K562 (cell line): ENCODE data around the gene MUCL3. TPM values are rescaled to one million over a fixed set of nuclear protein-coding genes. Genes with fewer than 3 reads are reported as not detected.

Source experiments
- ATAC-seq: fragments of 200-7000 bp; cut with Tn5 transposase; 3 replicates; pipeline ENCODE4 v1.9.1; 2020; ENCODE audit warnings: moderate library complexity
- BruUV-seq: library from RNA; stranded (reverse); fragments of 400-500 nt; replicated peaks from 2 replicates; lab custom pipeline; 2021; lab: Mats Ljungman, UMichigan
- CTCF ChIA-PET: fragments of 300-600 bp; formaldehyde crosslinking; extraction: SDS; loops from one replicate; lab custom pipeline; 2021; ENCODE audit warnings: low intra/inter-chr PET ratio; lab: Yijun Ruan, JAX
- POLR2A ChIA-PET: fragments of 300-600, 350-650 bp; sonication (Branson Sonifier 250); formaldehyde crosslinking; extraction: SDS; loops from one replicate; lab custom pipeline; 2021; ENCODE audit warnings: antibody characterized with exemption, inconsistent platforms; lab: Yijun Ruan, JAX
- DNase-seq, 4 experiments: peaks; one replicate each; pipeline versions ENCODE4 v3.0.0 to v3.0.0-alpha.2; 2011 to 2018; ENCODE audit warnings: low spot score in 3 of 4, mixed read lengths in 3 of 4; ENCODE audit errors: extremely low read depth in 1 of 4
- FAIRE-seq: peaks from 2 replicates; lab custom pipeline; 2011; peaks lifted over from hg19 to GRCh38; lab: Jason Lieb, UNC
- H2AFZ ChIP-seq: 2 replicates; pipeline ENCODE4 v1.6.0; 2011; ENCODE audit warnings: low read depth, low read length, control low read depth, inconsistent platforms
- H3K27ac ChIP-seq: fragments of 200-600 bp; 3 replicates; pipeline ENCODE4 v1.8.0; 2011; ENCODE audit warnings: low read depth, mild to moderate bottlenecking, control low read depth, inconsistent platforms, low read length, moderate library complexity, mixed read lengths; ENCODE audit errors: extremely low read depth
- H3K27me3 ChIP-seq, 2 experiments: fragments of 300-600 bp in 1 of 2; 2 replicates in 1 of 2; 3 replicates in 1 of 2; pipeline versions ENCODE4 v1.6.0 to v1.8.0; 2011; ENCODE audit warnings: inconsistent platforms in 2 of 2, low read length in 2 of 2, mild to moderate bottlenecking in 1 of 2, mixed read lengths in 1 of 2, moderate library complexity in 1 of 2; ENCODE audit not compliant: control insufficient read depth in 2 of 2, insufficient read depth in 2 of 2
- H3K36me3 ChIP-seq: fragments of 300-600 bp; 3 replicates; pipeline ENCODE4 v1.8.0; 2011; ENCODE audit warnings: mild to moderate bottlenecking, low read length, inconsistent platforms; ENCODE audit not compliant: control insufficient read depth, insufficient read depth
- H3K4me1 ChIP-seq, 2 experiments: fragments of 200-600 bp in 1 of 2; replicated peaks in 1 of 2; 2 replicates in 1 of 2; 3 replicates in 1 of 2; pipeline versions ENCODE4 v1.5.1 to v1.8.0; 2011; ENCODE audit warnings: inconsistent platforms in 2 of 2, low read length in 2 of 2, mild to moderate bottlenecking in 1 of 2, mixed read lengths in 1 of 2, moderate library complexity in 1 of 2; ENCODE audit not compliant: control insufficient read depth in 2 of 2, insufficient read depth in 2 of 2
- H3K4me2 ChIP-seq: 2 replicates; pipeline ENCODE4 v1.6.1; 2011; ENCODE audit warnings: low read length, control low read depth, inconsistent platforms, mixed read lengths; ENCODE audit not compliant: insufficient read depth
- H3K4me3 ChIP-seq: fragments of 200-600 bp; sonication (generic), shearing (Covaris generic); 2 replicates; pipeline ENCODE4 v1.5.1; 2016; ENCODE audit warnings: control low read depth, inconsistent platforms
- H3K79me2 ChIP-seq: fragments of 200-600 bp; 3 replicates; pipeline ENCODE4 v1.8.0; 2011; ENCODE audit warnings: low read length, inconsistent platforms; ENCODE audit not compliant: control insufficient read depth, insufficient read depth
- H3K9ac ChIP-seq, 2 experiments: 2 replicates each; pipeline versions ENCODE4 v1.6.0 to v1.6.1; 2011; ENCODE audit warnings: low read depth in 2 of 2, low read length in 2 of 2, control low read depth in 1 of 2, inconsistent platforms in 1 of 2, mild to moderate bottlenecking in 1 of 2, mixed read lengths in 1 of 2; ENCODE audit not compliant: insufficient read depth in 1 of 2
- H3K9me1 ChIP-seq: one replicate; pipeline ENCODE4 v1.6.0; 2011; ENCODE audit warnings: inconsistent platforms, mild to moderate bottlenecking, low read length, moderate library complexity; ENCODE audit not compliant: control insufficient read depth, insufficient read depth
- H3K9me3 ChIP-seq: replicated peaks from 2 replicates; pipeline ENCODE4 v1.5.1; 2011; ENCODE audit warnings: low read depth, low read length, inconsistent platforms; ENCODE audit not compliant: control insufficient read depth, insufficient read depth
- H4K20me1 ChIP-seq: replicated peaks from 2 replicates; pipeline ENCODE4 v1.6.1; 2011; ENCODE audit warnings: low read length, inconsistent platforms, mixed read lengths; ENCODE audit not compliant: control insufficient read depth, insufficient read depth
- CEBPB ChIP-seq: fragments of 450-650 bp; IDR thresholded peaks from 2 replicates; pipeline ENCODE4 v1.6.1; 2016; ENCODE audit warnings: missing genetic modification characterization, missing compliant biosample characterization
- CEBPG ChIP-seq, 3 experiments: fragments of 200-800 bp in 1 of 3; sonication (Bioruptor generic) in 1 of 3; sonication (generic) in 1 of 3; formaldehyde crosslinking in 1 of 3; IDR thresholded peaks in 2 of 3; conservative IDR thresholded peaks in 1 of 3; 2 replicates each; pipeline versions ENCODE4 v1.6.1 to v1.8.0; 2016 to 2022; ENCODE audit warnings: missing compliant biosample characterization in 2 of 3, missing genetic modification characterization in 2 of 3, mild to moderate bottlenecking in 1 of 3, missing genetic modification reagents in 1 of 3
- HNRNPUL1 ChIP-seq: fragments of 200-400 bp; formaldehyde crosslinking; IDR thresholded peaks from 2 replicates; pipeline ENCODE4 v1.6.1; 2017; ENCODE audit warnings: low read length
- MECOM ChIP-seq: fragments of 250-450 bp; sonication (Bioruptor Pico); IDR thresholded peaks from 2 replicates; pipeline ENCODE4 v1.8.0; 2022; ENCODE audit warnings: inconsistent platforms
- NFIC ChIP-seq: fragments of 450-650 bp; IDR thresholded peaks from 2 replicates; pipeline ENCODE4 v1.6.1; 2017; ENCODE audit warnings: mild to moderate bottlenecking, inconsistent platforms
- PRDM10 ChIP-seq: fragments of 450-650 bp; IDR thresholded peaks from 2 replicates; pipeline ENCODE4 v1.6.1; 2018; ENCODE audit not compliant: partially characterized antibody
- RCOR1 ChIP-seq, 2 experiments: IDR thresholded peaks; 2 replicates each; pipeline ENCODE4 v1.6.1; 2012; ENCODE audit warnings: low read depth in 2 of 2, low read length in 2 of 2, borderline replicate concordance in 1 of 2, improper control_type of control experiment in 1 of 2
- ZNF280A ChIP-seq: fragments of 450-650 bp; IDR thresholded peaks from 2 replicates; pipeline ENCODE4 v1.6.1; 2018; ENCODE audit warnings: mild to moderate bottlenecking, low read depth; ENCODE audit not compliant: partially characterized antibody
- WGBS: fragments of 100-300 bp; shearing (Covaris generic); methylation state at CpG from one replicate; pipeline ENCODE4 v1.1.6; 2016; ENCODE audit warnings: low coverage, mixed read lengths; ENCODE audit not compliant: insufficient coverage; ENCODE audit errors: missing lambda C conversion rate; 5-methylcytosine and 5-hydroxymethylcytosine counted together
- in situ Hi-C: fragments of 300-500 bp; cut with MboI; formaldehyde crosslinking; loops from 4 replicates; pipeline ENCODE4 v1.15.0; 2018; ENCODE audit warnings: inconsistent platforms, mixed read lengths
- intact Hi-C: fragments of 100-400 bp; cut with micrococcal nuclease; formaldehyde crosslinking; loops from 2 replicates; pipeline ENCODE4 v1.14.2; 2022
- polyA plus RNA-seq, 8 experiments: library from polyadenylated mRNA; depleted of rRNA in 4 of 8; stranded (reverse) in 5 of 8; unstranded in 3 of 8; fragments of >200 nt; fragmentation: Nextera tagmentation in 2 of 8; fragmentation: Illumina TruSeq in 1 of 8; extraction: Ambion mirVana in 2 of 8; extraction: Trizol in 1 of 8; gene quantifications; 2 replicates each; pipeline versions ENCODE4 v1.2.1 to v1.2.3, GENCODE V29; 2011 to 2014; ENCODE audit warnings: inconsistent platforms in 1 of 8, missing spikeins in 1 of 8
- total RNA-seq, 7 experiments: library from RNA; depleted of rRNA in 6 of 7; stranded (reverse); fragments of >200 nt in 6 of 7; fragmentation: Illumina TruSeq in 2 of 7; extraction: Trizol in 2 of 7; gene quantifications; 2 replicates each; pipeline versions ENCODE4 v1.2.1 to v1.2.3, GENCODE V29; 2011 to 2021; ENCODE audit warnings: low replicate concordance in 1 of 7

Gene MUCL3
- total and polyA plus RNA-seq, 9 of the 15 experiments (the other 6 are each of a cell fraction or from before 2014, with no cell fraction given), result 0.07 TPM; not detected in 8

DNA sequence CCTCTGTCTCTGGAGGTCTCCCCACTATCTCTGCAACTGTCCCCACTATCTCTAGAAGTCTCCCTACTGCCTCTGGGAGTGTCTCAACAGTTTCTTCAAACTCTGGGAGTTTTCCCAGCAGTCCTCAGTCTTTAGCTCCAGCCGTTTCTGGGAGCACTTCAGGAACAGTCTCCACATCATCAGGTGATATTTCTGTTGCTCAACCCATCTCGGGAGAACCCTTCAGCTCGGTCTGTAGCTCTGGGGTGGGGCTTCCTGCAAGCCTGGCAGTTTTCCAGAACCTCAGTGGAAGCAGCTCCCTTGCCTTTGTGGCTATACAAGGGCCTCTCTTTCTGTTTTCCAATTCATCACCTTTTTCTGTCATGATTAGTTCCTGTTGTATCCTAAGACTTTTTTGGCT, 5.8 kb upstream of the MUCL3 start:
- no peak overlapping the region for H3K4me2 ChIP-seq
- DNase-seq, result peak; percentile 36 to 61 (median 40)
- no peaks in the 10 kb centered on the region for H3K36me3 ChIP-seq
- no peak for TF ChIP-seq MECOM (CRISPR knock-in tag)
- no peak for TF ChIP-seq CEBPG (CRISPR knock-in tag; IDR thresholded peaks at IDR 0.05)
- 0 out of 4 replicates have a peak, but pooled peaks of 1 of the 2 experiments have one; percentile 37 for TF ChIP-seq CEBPG (tag; conservative IDR thresholded peaks at IDR 0.05 in 1 of 2, IDR thresholded peaks at IDR 0.05 in 1 of 2)
- peak; percentile 81 for TF ChIP-seq CEBPB (tag)
- no peak for TF ChIP-seq ZNF280A
- TF ChIP-seq RCOR1 (IDR thresholded peaks at IDR 0.05; ENCODE audit: borderline replicate concordance in 1 of 2, low read depth in 2 of 2, low read length in 2 of 2), result 0 out of 4 replicates have a peak, but pooled peaks of 1 of the 2 experiments have one; percentile 12
- TF ChIP-seq NFIC, result peak; percentile 74
- no peak for TF ChIP-seq HNRNPUL1
- no peak for TF ChIP-seq PRDM10
- H3K4me1 ChIP-seq, result peaks cover 0 to under 1% of the 10 kb centered on the region in 2 experiments; a peak in 2 of 5 replicates
- no TSS peak for BruUV-seq
- no peak overlapping the region; the same call in 1 of the 2 replicates for H2AFZ ChIP-seq
- 3% methylated on average over 3 of the region's 3 CpGs for WGBS
- peak; percentile 77 for FAIRE-seq
- no peaks in the 10 kb centered on the region for H3K9me3 ChIP-seq
- ChIA-PET CTCF (no interaction called here), POLR2A (interaction anchor here (0.7 to 1.8 kb wide), 3 partner anchors 9 to 192 kb away, joined by 3 to 5 read pairs (median 3); no protein-coding TSS in a partner anchor)
- H3K79me2 ChIP-seq, result no peaks in the 10 kb centered on the region
- H3K9ac ChIP-seq, result no peak overlapping the region
- H3K27ac ChIP-seq, result no peak overlapping the region
- H3K4me3 ChIP-seq, result no peak overlapping the region
- H3K9me1 ChIP-seq, result no peaks in the 10 kb centered on the region
- intact Hi-C loops, result no loop called here
- H4K20me1 ChIP-seq, result peaks cover 6% of the 10 kb centered on the region; the same call in 1 of the 2 replicates
- peaks cover 20 to 45% of the 10 kb centered on the region in 2 experiments for H3K27me3 ChIP-seq
- in situ Hi-C loops, result no loop called here
- ATAC-seq, result peak; percentile 30; the same call in 2 of the 3 replicates
